CD14-positive monocyte (primary cell): ENCODE measurements around the gene SLC6A1. TPM values are rescaled to one million over a fixed set of nuclear protein-coding genes. Genes with fewer than 3 reads are reported as not detected.

ENCODE experiments used
- DNase-seq, 3 donors: peaks; one replicate each; pipeline ENCODE4 v3.0.0-alpha.2; 2011 to 2022
- H2AFZ ChIP-seq: 2 replicates; pipeline ENCODE4 v1.6.0; 2012; ENCODE audit warnings: mild to moderate bottlenecking, low read depth, low read length, inconsistent platforms; ENCODE audit not compliant: insufficient read depth, poor library complexity, severe bottlenecking
- H3K27ac ChIP-seq, 2 donors: 1 replicate in 1 of 2; 2 replicates in 1 of 2; pipeline ENCODE4 v1.5.1; 2012 to 2013; ENCODE audit warnings: low read length in 2 of 2, control low read depth in 1 of 2, inconsistent platforms in 1 of 2, low read depth in 1 of 2, mild to moderate bottlenecking in 1 of 2
- H3K27me3 ChIP-seq, 2 donors: one replicate each; pipeline versions ENCODE4 v1.6.0 to v1.6.1; 2011 to 2013; ENCODE audit warnings: low read length in 2 of 2; ENCODE audit not compliant: control insufficient read depth in 2 of 2, insufficient read depth in 2 of 2
- H3K36me3 ChIP-seq, 2 donors: replicated peaks in 1 of 2; 1 replicate in 1 of 2; 2 replicates in 1 of 2; pipeline versions ENCODE4 v1.5.1 to v1.6.1; 2012 to 2013; ENCODE audit warnings: low read length in 2 of 2, control low read depth in 1 of 2, inconsistent platforms in 1 of 2, mild to moderate bottlenecking in 1 of 2; ENCODE audit not compliant: insufficient read depth in 2 of 2, control insufficient read depth in 1 of 2
- H3K4me1 ChIP-seq, 2 donors: 1 replicate in 1 of 2; 2 replicates in 1 of 2; pipeline versions ENCODE4 v1.5.1 to v1.6.1; 2012 to 2013; ENCODE audit warnings: low read length in 2 of 2, control low read depth in 1 of 2, inconsistent platforms in 1 of 2, mild to moderate bottlenecking in 1 of 2, moderate library complexity in 1 of 2; ENCODE audit not compliant: insufficient read depth in 2 of 2, control insufficient read depth in 1 of 2
- H3K4me2 ChIP-seq: replicated peaks from 2 replicates; pipeline ENCODE3; 2012; ENCODE audit warnings: low read length, moderate library complexity, mild to moderate bottlenecking; ENCODE audit not compliant: poor library complexity, severe bottlenecking; ENCODE audit errors: extremely low read depth
- H3K4me3 ChIP-seq, 3 experiments: fragments of 200-600 bp in 1 of 3; sonication (generic) in 1 of 3; replicated peaks in 1 of 3; 1 replicate in 2 of 3; 2 replicates in 1 of 3; pipeline ENCODE4 v1.5.1; 2011 to 2013; ENCODE audit warnings: low read length in 3 of 3, mild to moderate bottlenecking in 3 of 3, control low read depth in 2 of 3, low read depth in 2 of 3, inconsistent platforms in 1 of 3, moderate library complexity in 1 of 3
- H3K79me2 ChIP-seq: 2 replicates; pipeline ENCODE4 v1.6.0; 2012; ENCODE audit warnings: mild to moderate bottlenecking, control low read depth, inconsistent platforms, low read length, moderate library complexity; ENCODE audit not compliant: insufficient read depth
- H3K9ac ChIP-seq: 2 replicates; pipeline ENCODE4 v1.6.0; 2017; ENCODE audit warnings: low read length, mild to moderate bottlenecking; ENCODE audit not compliant: insufficient read depth, poor library complexity, severe bottlenecking
- H3K9me3 ChIP-seq, 2 donors: replicated peaks in 1 of 2; 1 replicate in 1 of 2; 2 replicates in 1 of 2; pipeline versions ENCODE4 v1.5.1 to v1.6.1; 2012 to 2013; ENCODE audit warnings: low read length in 2 of 2, control low read depth in 1 of 2; ENCODE audit not compliant: control insufficient read depth in 1 of 2, insufficient read depth in 1 of 2
- H4K20me1 ChIP-seq: 2 replicates; pipeline ENCODE4 v1.6.0; 2012; ENCODE audit warnings: mild to moderate bottlenecking, low read length, control low read depth, moderate library complexity; ENCODE audit not compliant: insufficient read depth
- H3K27ac Mint-ChIP-seq, 7 donors: one replicate each; pipeline ENCODE4 v1.8.0; 2020; ENCODE audit warnings: mild to moderate bottlenecking in 7 of 7, mixed read lengths in 7 of 7, moderate library complexity in 6 of 7, inconsistent platforms in 2 of 7
- H3K27me3 Mint-ChIP-seq, 3 donors: one replicate each; pipeline ENCODE4 v1.8.0; 2021 to 2022; ENCODE audit warnings: low read depth in 3 of 3, mild to moderate bottlenecking in 3 of 3, mixed read lengths in 3 of 3, moderate library complexity in 3 of 3, inconsistent platforms in 1 of 3
- H3K36me3 Mint-ChIP-seq, 2 donors: one replicate each; pipeline ENCODE4 v1.8.0; 2020; ENCODE audit warnings: mixed read lengths in 2 of 2, inconsistent platforms in 1 of 2, mild to moderate bottlenecking in 1 of 2
- H3K4me1 Mint-ChIP-seq: one replicate; pipeline ENCODE4 v1.8.0; 2020; ENCODE audit warnings: mild to moderate bottlenecking, mixed read lengths
- H3K4me3 Mint-ChIP-seq, 2 donors: one replicate each; pipeline ENCODE4 v1.8.0; 2020; ENCODE audit warnings: mild to moderate bottlenecking in 2 of 2, mixed read lengths in 2 of 2, moderate library complexity in 1 of 2
- H3K9me3 Mint-ChIP-seq, 7 donors: one replicate each; pipeline ENCODE4 v1.8.0; 2020 to 2022; ENCODE audit warnings: mixed read lengths in 7 of 7, mild to moderate bottlenecking in 6 of 7, moderate library complexity in 6 of 7, inconsistent platforms in 2 of 7
- WGBS: methylation state at CpG from one replicate; pipeline ENCODE4 v1.1.5; 2013; ENCODE audit warnings: missing lambda C conversion rate; ENCODE audit not compliant: insufficient coverage; 5-methylcytosine and 5-hydroxymethylcytosine counted together
- intact Hi-C, 2 donors: fragments of 100-400 bp; cut with micrococcal nuclease; formaldehyde crosslinking; loops; one replicate each; pipeline versions ENCODE4 v1.15.0 to v1.15.1; 2023
- polyA plus RNA-seq, 3 donors: library from polyadenylated mRNA; depleted of rRNA in 1 of 3; unstranded in 2 of 3; stranded (reverse) in 1 of 3; fragments of 300-500 nt in 2 of 3; fragments of >200 nt in 1 of 3; fragmentation: Illumina TruSeq in 2 of 3; gene quantifications; 1 replicate in 2 of 3; 2 replicates in 1 of 3; pipeline ENCODE4 v1.2.3, GENCODE V29; 2012 to 2021
- TF ChIP-seq, protein P1 (sequence below): fragments of 200-600 bp; IDR thresholded peaks from one replicate; pipeline ENCODE4 v1.8.0; 2022; ENCODE audit warnings: antibody characterized with exemption, mild to moderate bottlenecking

The SLC6A1 gene
- polyA plus RNA-seq, 3 donors = not detected

DNA sequence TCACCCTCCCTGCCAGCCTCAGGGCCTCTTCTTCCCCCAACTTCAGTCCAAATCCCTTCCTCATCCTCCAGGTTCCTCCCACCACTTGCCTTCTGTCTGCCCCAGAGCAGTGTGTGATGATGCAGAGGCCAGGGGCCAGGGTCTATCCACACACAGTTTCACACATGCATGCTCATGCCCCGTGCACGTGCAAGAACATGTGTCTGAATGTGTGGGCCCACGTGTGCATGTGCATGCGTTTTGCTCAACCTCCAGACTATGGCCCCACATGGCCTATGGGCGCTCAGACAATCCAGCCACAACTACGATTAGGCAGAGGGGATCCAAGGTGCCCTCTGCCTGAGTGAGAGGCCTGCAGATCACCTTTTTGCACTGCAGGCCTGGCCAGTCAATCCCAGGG, 32.3 kb upstream of the SLC6A1 start:
- no peak overlapping the region for H3K27ac Mint-ChIP-seq
- WGBS = 90% methylated on average over 6 of the region's 6 CpGs

DNA sequence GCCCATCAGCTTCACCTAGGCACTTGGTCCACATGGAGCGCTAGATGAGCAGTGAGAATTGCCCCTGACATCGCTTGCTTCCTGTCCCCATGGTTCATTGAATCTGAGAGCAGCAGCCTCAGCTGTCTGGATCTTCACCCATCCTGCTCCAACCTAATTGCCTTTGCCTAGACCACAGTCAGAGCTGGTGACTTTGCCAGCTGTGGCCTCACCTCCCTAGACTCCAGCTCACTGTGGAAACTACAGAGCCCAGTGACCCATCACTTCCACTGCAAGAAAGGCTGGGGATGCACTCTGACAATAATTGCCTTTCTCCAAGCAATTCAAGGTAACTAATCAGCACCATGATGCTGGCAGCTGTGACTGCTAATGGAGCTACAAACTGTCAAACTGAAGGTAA, 30.6 kb upstream of the SLC6A1 start:
- intact Hi-C loops = no loop called here
- H3K36me3 ChIP-seq = no peaks in the 10 kb centered on the region
- Mint-ChIP-seq H3K4me3 (no peak overlapping the region), H3K4me1 (no peaks in the 10 kb centered on the region), H3K36me3 (no peaks in the 10 kb centered on the region), H3K27ac (no peak overlapping the region), H3K27me3 (peaks cover 0 to 4% (median 2%) of the 10 kb centered on the region in 3 donors), H3K9me3 (peaks cover 0 to 3% (median 0%) of the 10 kb centered on the region in 7 donors)
- H3K9ac ChIP-seq = no peak overlapping the region
- WGBS = 87% methylated on average over 2 of the region's 2 CpGs
- no peak for DNase-seq
- H3K4me2 ChIP-seq = no peak overlapping the region
- H2AFZ ChIP-seq = no peak overlapping the region
- no peaks in the 10 kb centered on the region for H3K9me3 ChIP-seq
- H3K4me3 ChIP-seq = no peak overlapping the region
- H4K20me1 ChIP-seq = no peaks in the 10 kb centered on the region
- TF ChIP-seq, protein P1, sequence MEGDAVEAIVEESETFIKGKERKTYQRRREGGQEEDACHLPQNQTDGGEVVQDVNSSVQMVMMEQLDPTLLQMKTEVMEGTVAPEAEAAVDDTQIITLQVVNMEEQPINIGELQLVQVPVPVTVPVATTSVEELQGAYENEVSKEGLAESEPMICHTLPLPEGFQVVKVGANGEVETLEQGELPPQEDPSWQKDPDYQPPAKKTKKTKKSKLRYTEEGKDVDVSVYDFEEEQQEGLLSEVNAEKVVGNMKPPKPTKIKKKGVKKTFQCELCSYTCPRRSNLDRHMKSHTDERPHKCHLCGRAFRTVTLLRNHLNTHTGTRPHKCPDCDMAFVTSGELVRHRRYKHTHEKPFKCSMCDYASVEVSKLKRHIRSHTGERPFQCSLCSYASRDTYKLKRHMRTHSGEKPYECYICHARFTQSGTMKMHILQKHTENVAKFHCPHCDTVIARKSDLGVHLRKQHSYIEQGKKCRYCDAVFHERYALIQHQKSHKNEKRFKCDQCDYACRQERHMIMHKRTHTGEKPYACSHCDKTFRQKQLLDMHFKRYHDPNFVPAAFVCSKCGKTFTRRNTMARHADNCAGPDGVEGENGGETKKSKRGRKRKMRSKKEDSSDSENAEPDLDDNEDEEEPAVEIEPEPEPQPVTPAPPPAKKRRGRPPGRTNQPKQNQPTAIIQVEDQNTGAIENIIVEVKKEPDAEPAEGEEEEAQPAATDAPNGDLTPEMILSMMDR = no peak
- no peaks in the 10 kb centered on the region for H3K4me1 ChIP-seq
- no peak overlapping the region for H3K27ac ChIP-seq
- no peaks in the 10 kb centered on the region for H3K27me3 ChIP-seq
- H3K79me2 ChIP-seq = no peaks in the 10 kb centered on the region

More for the DNA sequence above, 32.3 kb upstream of the SLC6A1 start:
- Histone ChIP-seq H3K4me1 (no peaks in the 10 kb centered on the region), H2AFZ (no peak overlapping the region), H3K79me2 (no peaks in the 10 kb centered on the region), H3K27me3 (no peaks in the 10 kb centered on the region), H3K36me3 (no peaks in the 10 kb centered on the region), H3K9ac (no peak overlapping the region), H3K9me3 (no peaks in the 10 kb centered on the region), H3K4me3 (no peak overlapping the region), H4K20me1 (no peaks in the 10 kb centered on the region), H3K27ac (no peak overlapping the region), H3K4me2 (no peak overlapping the region)
- intact Hi-C loops = no loop called here
- Mint-ChIP-seq H3K9me3 (peaks cover 0 to 3% (median 0%) of the 10 kb centered on the region in 7 donors), H3K27me3 (peaks cover 0 to 4% (median 2%) of the 10 kb centered on the region in 3 donors), H3K4me1 (no peaks in the 10 kb centered on the region), H3K4me3 (no peak overlapping the region), H3K36me3 (no peaks in the 10 kb centered on the region)
- TF ChIP-seq, protein P1 = no peak
- no peak for DNase-seq
